ENCODE data around the gene CCDC77. TPM values are rescaled to one million over a fixed set of nuclear protein-coding genes. Genes with fewer than 3 reads are reported as not detected.

CCDC77 gene
- total RNA-seq, 1 donor from 2014 or later: 7.4 TPM

GRCh38 chr12:447141-447540, 45.7 kb downstream of the CCDC77 start:
- Histone ChIP-seq H3K36me3 (no peaks in the 10 kb centered on the region), H3K9me3 (no peaks in the 10 kb centered on the region), H3K27ac (no peak overlapping the region), H3K27me3 (ENCODE audit: low read depth) (no peaks in the 10 kb centered on the region), H3K4me3 (no peak overlapping the region), H3K4me1 (no peaks in the 10 kb centered on the region)
- TF ChIP-seq CTCF (IDR thresholded peaks at IDR 0.05): no peak
- DNase-seq: no peak
- ATAC-seq: no peak
- intact Hi-C loops (cut with DNase I): no loop called here

- Histone ChIP-seq H3K27me3 (ENCODE audit: low read depth) (no peaks in the 10 kb centered on the region), H3K27ac (no peak overlapping the region), H3K4me1 (no peaks in the 10 kb centered on the region), H3K36me3 (no peaks in the 10 kb centered on the region), H3K9me3 (no peaks in the 10 kb centered on the region), H3K4me3 (no peak overlapping the region)
- intact Hi-C loops (cut with DNase I): no loop called here
- no peak for TF ChIP-seq CTCF (IDR thresholded peaks at IDR 0.05)
- no peak for ATAC-seq
- DNase-seq: no peak
Observed at GRCh38 chr12:449203-449602, 47.8 kb downstream of the CCDC77 start.

GRCh38 chr12:450438-450837, 49.0 kb downstream of the CCDC77 start:
- Histone ChIP-seq H3K27ac (no peak overlapping the region), H3K9me3 (no peaks in the 10 kb centered on the region), H3K4me3 (no peak overlapping the region), H3K4me1 (no peaks in the 10 kb centered on the region), H3K27me3 (ENCODE audit: low read depth) (no peaks in the 10 kb centered on the region), H3K36me3 (no peaks in the 10 kb centered on the region)
- no peak for TF ChIP-seq CTCF (IDR thresholded peaks at IDR 0.05)
- no peak for DNase-seq
- intact Hi-C loops (cut with DNase I): loop anchor here (10.0 kb wide), 1 partner anchor 74 kb away; no protein-coding TSS in a partner anchor
- ATAC-seq: no peak

GRCh38 chr12:452667-453210, 51.3 kb downstream of the CCDC77 start:
- DNase-seq (no peak), ATAC-seq (peak in 1 of 2 donors; percentile 58)
- no peaks in the 10 kb centered on the region for H3K9me3 ChIP-seq
- no peak overlapping the region for H3K27ac ChIP-seq
- H3K36me3 ChIP-seq: no peaks in the 10 kb centered on the region
- no peak overlapping the region for H3K4me3 ChIP-seq
- H3K4me1 ChIP-seq: no peaks in the 10 kb centered on the region
- intact Hi-C loops (cut with DNase I): loop anchor here (10.0 kb wide), 1 partner anchor 72 kb away; no protein-coding TSS in a partner anchor
- TF ChIP-seq CTCF (IDR thresholded peaks at IDR 0.05): no peak
- no peaks in the 10 kb centered on the region for H3K27me3 ChIP-seq (ENCODE audit: low read depth)

- no peak overlapping the region for H3K27ac ChIP-seq
- H3K36me3 ChIP-seq: no peaks in the 10 kb centered on the region
- H3K9me3 ChIP-seq: no peaks in the 10 kb centered on the region
- H3K4me1 ChIP-seq: peaks cover 8% of the 10 kb centered on the region
- H3K4me3 ChIP-seq: no peak overlapping the region
- intact Hi-C loops (cut with DNase I): loop anchor here (10.0 kb wide), 1 partner anchor 70 kb away; no protein-coding TSS in a partner anchor
- TF ChIP-seq CTCF (IDR thresholded peaks at IDR 0.05): no peak
- H3K27me3 ChIP-seq (ENCODE audit: low read depth): peaks cover 19% of the 10 kb centered on the region
- no peak for DNase-seq
- no peak for ATAC-seq
Observed at GRCh38 chr12:454833-455232, 53.4 kb downstream of the CCDC77 start.

Measured in lower lobe of right lung (tissue), 2 donors.